NT2/D1 (cell line): ENCODE measurements around the gene ATP6V1G3.

ENCODE experiments used
- SUZ12 ChIP-seq: IDR thresholded peaks from 2 replicates; pipeline ENCODE4 v1.6.1; 2011; ENCODE audit not compliant: insufficient read length, insufficient read depth; ENCODE audit errors: extremely low read depth
- YY1 ChIP-seq: IDR thresholded peaks from 2 replicates; pipeline ENCODE4 v1.6.1; 2011; ENCODE audit not compliant: insufficient read length, insufficient read depth
- ZNF274 ChIP-seq: IDR thresholded peaks from 2 replicates; pipeline ENCODE4 v1.6.1; 2011; ENCODE audit warnings: mild to moderate bottlenecking, low read depth, low read length

DNA sequence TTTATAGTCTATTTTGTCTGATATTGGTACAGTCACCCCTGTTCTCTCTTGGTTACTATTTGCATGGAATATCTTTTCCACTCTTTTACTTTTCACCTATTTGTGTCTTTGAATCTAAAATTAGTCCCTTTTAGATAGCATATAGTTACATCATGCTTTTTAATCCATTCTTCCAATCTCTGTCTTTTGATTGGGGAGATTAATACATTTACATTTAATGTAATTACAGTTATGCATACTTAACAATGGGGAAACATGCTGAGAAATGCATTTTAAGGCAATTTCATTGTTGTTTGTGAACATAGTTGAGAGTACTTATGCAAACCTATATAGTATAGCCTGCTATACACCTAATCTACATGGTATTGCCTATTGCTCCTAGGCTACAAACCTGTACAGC lies 48.4 kb upstream of the ATP6V1G3 start:
- no peak for TF ChIP-seq SUZ12
- no peak for TF ChIP-seq ZNF274
- no peak for TF ChIP-seq YY1
